ENCODE results near the gene SERHL2. TPM values are rescaled to one million over a fixed set of nuclear protein-coding genes. Genes with fewer than 3 reads are reported as not detected.
A peak's percentile ranks its signal among the peaks of the same experiment; 100 is the strongest.

The SERHL2 gene
- total RNA-seq, 1 experiment from 2014 or later: 1.0 TPM

- no peak overlapping the region for H3K27ac ChIP-seq (ENCODE audit: insufficient read length, low read depth, low read length)
- H4K20me1 ChIP-seq (ENCODE audit: control insufficient read depth, insufficient read depth, insufficient read length): no peaks in the 10 kb centered on the region
- H4K91ac ChIP-seq (ENCODE audit: insufficient read length, low read depth, low read length): no peak overlapping the region
- no CpG with 5 or more reads among the region's 9 CpGs for WGBS (ENCODE audit: extremely low coverage, insufficient read length, low lambda C conversion rate)
- peaks cover 2% of the 10 kb centered on the region for H3K79me1 ChIP-seq (ENCODE audit: insufficient read depth, low read depth, low read length, poor library complexity, severe bottlenecking)
- no peak overlapping the region for H2BK5ac ChIP-seq (ENCODE audit: insufficient read length, low read length)
- Mint-ChIP-seq H3K4me3 (peak overlapping the region in 1 of 2 experiments; percentile 55; a peak in 3 of 5 replicates), H3K27me3 (ENCODE audit: low read depth) (peaks cover 31% of the 10 kb centered on the region), H3K36me3 (ENCODE audit: insufficient read depth in 1 of 3, low read depth in 3 of 3) (peaks cover 9 to 19% (median 16%) of the 10 kb centered on the region in 3 experiments), H3K4me1 (peaks cover 10 to 17% of the 10 kb centered on the region in 2 experiments), H3K27ac (no peak overlapping the region), H3K9me3 (peaks cover 0 to 6% of the 10 kb centered on the region in 2 experiments; a peak in 2 of 5 replicates)
- H3K4ac ChIP-seq (ENCODE audit: low read depth, low read length): no peak overlapping the region
- no peak for TF ChIP-seq CTCF (conservative IDR thresholded peaks at IDR 0.05)
- no peaks in the 10 kb centered on the region for H3K27me3 ChIP-seq (ENCODE audit: insufficient read depth, low read length)
- no peak overlapping the region for H2BK15ac ChIP-seq (ENCODE audit: low read depth, low read length)
- H3K9ac ChIP-seq (ENCODE audit: extremely low read depth, insufficient read length, low read length): no peak overlapping the region
- no peaks in the 10 kb centered on the region; the same call in 1 of the 2 replicates for H3K79me2 ChIP-seq (ENCODE audit: insufficient read depth, low read length)
- no peaks in the 10 kb centered on the region for H3K23me2 ChIP-seq (ENCODE audit: insufficient read length, low read depth, low read length, poor library complexity, severe bottlenecking)
- H2AK5ac ChIP-seq (ENCODE audit: insufficient read length, low read length): no peak overlapping the region
- H4K8ac ChIP-seq (replicated peaks; ENCODE audit: insufficient read length, low read depth, low read length): no peak overlapping the region
- H3K23ac ChIP-seq (ENCODE audit: insufficient read length, low read depth, low read length): no peak overlapping the region
- H3K4me1 ChIP-seq (ENCODE audit: insufficient read depth, low read length): no peaks in the 10 kb centered on the region
- no peaks in the 10 kb centered on the region for H3K9me3 ChIP-seq (ENCODE audit: control insufficient read depth, low read depth, low read length)
- H3T11ph ChIP-seq (ENCODE audit: low read length): no peak overlapping the region
- H2BK20ac ChIP-seq (ENCODE audit: low read depth, low read length, poor library complexity, severe bottlenecking): no peak overlapping the region
- no peak overlapping the region for H2BK12ac ChIP-seq (ENCODE audit: insufficient read length, low read depth, low read length)
- no peak for DNase-seq
- no peak overlapping the region for H2AFZ ChIP-seq (ENCODE audit: low read length)
- H3K4me2 ChIP-seq (ENCODE audit: insufficient read depth, insufficient read length, low read length): no peak overlapping the region
- H2BK120ac ChIP-seq (ENCODE audit: low read depth, low read length, poor library complexity, severe bottlenecking): no peak overlapping the region
- H3K18ac ChIP-seq (ENCODE audit: insufficient read length, low read depth, low read length): no peak overlapping the region
- no peak overlapping the region for H4K5ac ChIP-seq (ENCODE audit: insufficient read length, low read depth, low read length)
- H3K14ac ChIP-seq (ENCODE audit: insufficient read depth, low read length): no peak overlapping the region
- H3K56ac ChIP-seq (ENCODE audit: insufficient read length, low read depth, low read length): no peak overlapping the region
Measured at GRCh38 chr22:42521228-42521546, 32.6 kb upstream of the SERHL2 start.
